ES-I3 (cell line): ENCODE measurements around the gene KCNJ5.

Experiments used
- H3K36me3 ChIP-seq: 2 replicates; pipeline ENCODE4 v1.6.1; 2013; ENCODE audit warnings: mild to moderate bottlenecking, low read length, control low read depth, moderate library complexity; ENCODE audit not compliant: insufficient read depth
- H3K4me1 ChIP-seq: 2 replicates; pipeline ENCODE4 v1.6.1; 2013; ENCODE audit warnings: mild to moderate bottlenecking, control low read depth, low read length; ENCODE audit not compliant: insufficient read depth
- H3K9ac ChIP-seq: 2 replicates; pipeline ENCODE4 v1.6.1; 2013; ENCODE audit warnings: low read depth, mild to moderate bottlenecking, low read length, moderate library complexity
- H3K9me3 ChIP-seq: 2 replicates; pipeline ENCODE4 v1.6.1; 2013; ENCODE audit warnings: mild to moderate bottlenecking, low read length, moderate library complexity; ENCODE audit not compliant: control insufficient read depth, insufficient read depth

The KCNJ5 gene

DNA sequence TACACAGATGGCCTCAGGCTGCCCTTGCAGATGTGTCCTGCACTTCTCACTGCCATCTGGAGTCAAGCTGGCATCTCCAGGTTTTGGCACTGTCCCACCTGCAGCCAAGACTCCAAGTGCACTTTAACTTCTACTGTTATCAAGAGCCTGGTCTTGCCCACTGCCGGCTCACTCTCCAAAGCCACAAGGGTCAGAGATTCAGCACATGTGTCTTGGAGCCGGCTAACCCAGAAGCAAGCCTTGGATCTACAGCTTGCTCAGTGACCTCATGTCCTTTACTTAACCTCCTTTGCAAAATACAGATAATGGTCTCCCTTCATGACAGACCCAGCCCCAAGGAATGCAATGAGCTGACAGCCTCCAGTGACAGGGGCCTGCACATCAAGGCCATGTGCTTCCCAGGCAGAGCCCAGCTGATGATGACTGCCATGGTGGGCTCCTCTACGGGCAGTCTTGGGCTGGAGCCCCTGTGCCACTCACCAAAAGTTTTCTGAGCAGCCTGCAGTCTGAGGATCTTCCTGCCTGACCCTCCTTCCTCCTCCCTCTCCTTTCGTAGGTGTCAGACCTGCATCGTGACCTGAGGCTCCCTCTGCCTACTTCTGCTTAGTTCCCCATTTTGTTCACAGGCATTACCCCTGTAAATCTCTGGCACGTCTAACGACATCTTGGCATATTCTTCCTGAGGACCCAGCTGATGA is 42.5 kb downstream of the KCNJ5 start:
- Histone ChIP-seq H3K36me3 (no peaks in the 10 kb centered on the region), H3K9me3 (no peaks in the 10 kb centered on the region), H3K4me1 (0 out of 2 replicates have a peak, but pooled peaks cover 14% of the 10 kb centered on the region), H3K9ac (no peak overlapping the region)

DNA sequence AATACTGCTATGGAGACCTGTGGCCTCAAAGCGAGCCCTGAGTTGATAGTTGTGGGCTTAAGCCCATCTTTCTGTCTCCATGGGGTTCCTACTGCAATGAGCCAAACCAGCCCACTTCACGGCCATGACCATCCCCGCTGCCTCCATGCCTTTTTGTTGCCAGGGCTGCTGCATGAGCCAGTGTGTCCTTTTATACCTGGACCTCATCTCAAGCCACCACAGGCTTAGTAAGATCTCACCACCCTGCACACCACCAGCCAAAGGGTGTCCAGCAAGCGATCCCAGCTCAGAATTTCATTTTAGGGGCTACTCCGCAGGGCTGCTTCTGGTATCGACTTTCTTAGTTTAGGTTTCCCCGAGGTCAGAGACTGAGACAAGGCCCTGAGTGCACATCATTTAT is 43.2 kb downstream of the KCNJ5 start:
- no peaks in the 10 kb centered on the region for H3K9me3 ChIP-seq
- H3K4me1 ChIP-seq: 0 out of 2 replicates have a peak, but pooled peaks cover 14% of the 10 kb centered on the region
- H3K36me3 ChIP-seq: no peaks in the 10 kb centered on the region
- no peak overlapping the region for H3K9ac ChIP-seq

GRCh38 chr11:128934926-128935325 is 43.8 kb downstream of the KCNJ5 start:
- Histone ChIP-seq H3K9ac (no peak overlapping the region), H3K4me1 (0 out of 2 replicates have a peak, but pooled peaks cover 11% of the 10 kb centered on the region), H3K9me3 (no peaks in the 10 kb centered on the region), H3K36me3 (no peaks in the 10 kb centered on the region)

DNA sequence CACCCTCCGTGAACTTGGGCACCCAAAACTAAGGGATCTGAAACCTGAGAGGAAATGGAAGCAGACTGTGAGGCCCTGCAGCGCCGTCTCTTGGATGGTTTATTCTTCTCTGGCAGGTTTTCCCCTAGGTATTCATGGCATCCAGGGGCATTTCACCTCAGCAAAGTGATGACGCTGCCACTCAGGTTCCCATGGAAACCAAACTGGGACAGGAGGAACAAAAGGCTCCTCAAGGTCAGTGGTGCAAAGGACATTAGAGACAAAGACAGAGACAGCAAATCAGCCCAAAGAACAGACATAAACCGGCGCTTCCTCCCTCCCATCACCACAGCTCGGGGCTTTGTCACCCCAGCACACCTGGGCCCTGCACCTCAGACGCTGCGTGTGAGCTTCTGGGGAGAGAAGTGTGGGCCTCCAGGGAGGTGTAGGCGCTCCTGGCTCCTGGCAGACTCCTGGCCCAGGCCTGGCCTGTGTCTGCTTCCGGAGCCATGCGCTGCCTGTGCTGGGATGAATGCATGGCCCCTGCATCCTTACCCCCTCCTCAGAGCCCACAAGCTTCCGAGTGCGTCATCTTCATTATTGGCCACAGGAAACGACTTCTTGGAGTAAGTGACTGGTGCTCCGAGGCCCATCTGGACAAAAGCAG is 45.6 kb downstream of the KCNJ5 start:
- Histone ChIP-seq H3K4me1 (peaks cover 17% of the 10 kb centered on the region), H3K9me3 (no peaks in the 10 kb centered on the region), H3K36me3 (no peaks in the 10 kb centered on the region), H3K9ac (no peak overlapping the region)

DNA sequence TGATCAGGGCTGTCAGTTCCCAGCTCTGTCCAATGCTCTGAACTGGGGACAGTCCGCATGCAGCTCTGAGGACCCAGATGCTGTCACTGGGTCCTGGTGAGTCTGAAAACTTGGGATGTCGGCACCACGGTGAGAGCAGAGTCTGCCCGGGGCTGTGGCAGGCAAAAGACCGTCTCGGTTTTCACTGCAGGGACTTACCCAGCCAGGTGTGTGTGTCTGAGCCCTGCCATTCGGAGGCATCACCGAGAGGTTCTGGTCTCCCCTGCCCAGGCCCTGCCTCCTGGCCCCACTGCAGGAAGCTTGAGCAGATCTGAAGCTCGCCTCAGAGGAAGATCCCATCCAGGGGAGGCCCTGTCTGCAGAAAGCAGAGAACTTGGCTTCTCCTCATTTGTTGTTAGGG is 46.3 kb downstream of the KCNJ5 start:
- H3K36me3 ChIP-seq: no peaks in the 10 kb centered on the region
- no peaks in the 10 kb centered on the region for H3K9me3 ChIP-seq
- peaks cover 17% of the 10 kb centered on the region for H3K4me1 ChIP-seq
- no peak overlapping the region for H3K9ac ChIP-seq

DNA sequence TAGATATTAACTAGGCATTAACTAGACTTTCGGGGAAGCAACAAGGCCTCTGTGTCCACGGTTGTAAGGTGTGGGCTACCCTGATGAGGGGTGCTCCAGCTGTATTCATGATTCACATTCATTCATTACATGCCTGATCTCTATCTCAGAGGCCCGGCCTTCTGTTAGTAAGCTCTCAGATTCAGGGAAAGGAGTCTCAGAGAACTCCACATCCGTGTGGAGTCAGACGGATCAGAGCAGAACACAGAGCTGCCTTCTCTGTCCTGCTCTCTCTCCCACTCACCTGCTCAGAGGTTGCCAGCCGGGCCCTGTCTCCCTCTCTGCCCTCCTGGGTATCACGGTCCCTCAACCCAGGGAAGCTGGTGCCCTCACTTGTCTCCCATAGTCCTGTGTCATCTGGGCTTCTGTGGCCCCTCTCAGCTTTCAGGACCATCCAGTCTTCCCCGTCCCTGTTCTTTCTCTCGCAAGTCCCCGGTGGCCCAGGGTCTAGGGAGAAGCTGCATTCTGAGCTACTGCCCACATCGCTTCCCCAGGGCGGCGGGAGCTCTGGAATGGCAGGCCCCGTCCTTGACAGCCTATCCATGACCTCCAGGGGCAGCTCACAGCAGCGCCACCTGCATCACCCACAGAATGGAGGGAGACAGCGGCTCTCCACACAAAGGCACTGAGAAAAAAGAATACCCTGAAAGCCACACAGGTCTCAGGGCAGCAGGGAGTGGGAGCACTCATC is 47.2 kb downstream of the KCNJ5 start:
- no peaks in the 10 kb centered on the region for H3K36me3 ChIP-seq
- H3K4me1 ChIP-seq: peaks cover 17% of the 10 kb centered on the region
- no peaks in the 10 kb centered on the region for H3K9me3 ChIP-seq
- H3K9ac ChIP-seq: no peak overlapping the region

DNA sequence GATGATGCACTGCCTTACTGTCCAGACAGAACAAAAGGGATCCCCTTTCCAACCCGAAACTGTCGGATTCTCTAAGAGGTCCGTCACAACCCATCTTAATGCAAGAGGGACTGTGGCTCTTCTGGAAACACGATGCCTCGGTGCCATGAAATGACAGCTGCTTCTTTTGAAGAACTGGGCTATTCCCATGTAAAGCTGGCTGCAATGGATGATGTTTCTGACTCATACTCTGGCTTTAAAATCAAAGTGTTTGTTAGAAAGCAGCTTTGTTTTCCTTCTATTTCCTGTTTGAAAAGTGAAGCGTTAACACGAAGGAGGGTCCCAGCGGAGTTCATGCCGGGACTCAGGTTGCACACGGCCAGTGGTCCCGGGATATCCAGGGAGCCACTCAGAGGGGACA is 48.4 kb downstream of the KCNJ5 start:
- no peak overlapping the region for H3K9ac ChIP-seq
- H3K4me1 ChIP-seq: peaks cover 17% of the 10 kb centered on the region
- no peaks in the 10 kb centered on the region for H3K9me3 ChIP-seq
- H3K36me3 ChIP-seq: no peaks in the 10 kb centered on the region

GRCh38 chr11:128940156-128940555 is 49.0 kb downstream of the KCNJ5 start:
- Histone ChIP-seq H3K36me3 (no peaks in the 10 kb centered on the region), H3K4me1 (peaks cover 17% of the 10 kb centered on the region), H3K9ac (no peak overlapping the region), H3K9me3 (no peaks in the 10 kb centered on the region)

GRCh38 chr11:128940603-128941002 is 49.4 kb downstream of the KCNJ5 start:
- Histone ChIP-seq H3K9ac (no peak overlapping the region), H3K4me1 (peaks cover 17% of the 10 kb centered on the region), H3K9me3 (no peaks in the 10 kb centered on the region), H3K36me3 (no peaks in the 10 kb centered on the region)

DNA sequence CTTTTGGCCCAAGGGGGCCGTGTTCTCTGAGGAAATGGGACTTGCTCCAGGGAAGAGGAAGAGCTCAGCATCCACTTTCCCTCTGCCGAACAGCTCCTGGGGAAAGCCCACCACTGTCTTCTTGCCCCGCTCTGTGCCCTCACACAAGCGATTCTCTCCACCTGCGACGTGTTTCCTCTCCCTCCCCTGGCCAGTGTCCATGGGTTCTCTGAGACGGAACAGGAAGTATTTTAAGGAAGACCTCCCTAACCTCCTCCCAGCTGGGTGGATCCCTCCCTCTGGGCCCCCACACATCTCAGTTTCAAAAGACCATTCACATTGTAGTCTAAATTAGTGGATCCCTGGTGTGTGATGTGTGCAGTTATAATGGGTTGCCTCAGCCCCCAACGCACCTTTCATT is 50.0 kb downstream of the KCNJ5 start:
- no peaks in the 10 kb centered on the region for H3K9me3 ChIP-seq
- H3K36me3 ChIP-seq: no peaks in the 10 kb centered on the region
- H3K9ac ChIP-seq: no peak overlapping the region
- peaks cover 17% of the 10 kb centered on the region for H3K4me1 ChIP-seq

DNA sequence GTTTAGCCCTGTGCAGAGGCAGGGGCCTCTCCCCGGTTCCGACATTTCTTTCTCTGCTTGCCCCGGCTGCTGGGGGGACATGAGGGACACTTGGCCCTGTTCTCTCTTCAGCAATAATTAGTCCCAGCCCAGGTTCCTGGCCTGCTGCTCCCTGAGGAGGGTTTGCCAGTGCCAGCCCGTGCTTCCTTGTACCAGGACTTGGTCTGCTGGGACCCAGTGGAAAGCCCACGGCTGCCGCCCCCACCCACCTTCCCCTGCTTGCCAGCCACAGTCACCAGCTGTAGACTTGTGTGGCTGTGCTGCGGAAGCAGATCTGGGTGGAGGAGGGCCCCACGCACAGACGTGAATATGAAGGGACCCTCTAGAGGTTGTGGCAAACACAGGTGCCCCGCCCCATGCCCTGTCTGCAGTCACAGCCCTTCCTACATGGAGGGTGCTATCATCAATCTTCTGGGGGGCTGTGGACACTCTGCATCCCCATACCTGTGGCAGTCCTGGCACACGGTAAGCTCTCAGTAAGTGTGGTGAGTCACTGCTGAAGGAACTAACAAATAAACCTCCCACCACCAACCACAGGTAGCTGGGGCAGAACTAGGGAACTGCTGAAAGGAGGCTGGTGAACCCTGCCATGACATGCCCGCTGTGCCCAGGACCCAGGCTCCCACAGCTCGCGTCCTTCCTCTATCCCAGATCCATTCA is 50.6 kb downstream of the KCNJ5 start:
- H3K36me3 ChIP-seq: no peaks in the 10 kb centered on the region
- no peak overlapping the region for H3K9ac ChIP-seq
- H3K4me1 ChIP-seq: peaks cover 17% of the 10 kb centered on the region
- H3K9me3 ChIP-seq: no peaks in the 10 kb centered on the region

DNA sequence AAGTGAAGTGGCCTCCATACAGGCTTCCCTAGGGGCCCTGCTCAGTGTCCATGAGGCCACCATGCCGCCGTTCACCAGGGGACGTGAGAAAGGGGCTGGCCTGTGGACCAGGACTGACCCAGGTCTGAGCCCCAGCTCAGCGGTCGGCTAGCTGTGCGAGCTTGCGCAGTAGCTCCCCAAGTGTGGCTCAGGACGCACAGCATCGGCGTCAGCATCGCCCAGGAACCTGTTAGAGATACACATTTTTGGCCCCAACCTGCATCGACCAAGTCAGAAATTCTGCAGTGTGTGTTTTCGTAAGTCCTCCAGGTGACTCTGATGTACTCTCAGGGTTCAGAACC is 51.1 kb downstream of the KCNJ5 start:
- H3K9ac ChIP-seq: no peak overlapping the region
- H3K4me1 ChIP-seq: peaks cover 11% of the 10 kb centered on the region
- no peaks in the 10 kb centered on the region for H3K36me3 ChIP-seq
- no peaks in the 10 kb centered on the region for H3K9me3 ChIP-seq

DNA sequence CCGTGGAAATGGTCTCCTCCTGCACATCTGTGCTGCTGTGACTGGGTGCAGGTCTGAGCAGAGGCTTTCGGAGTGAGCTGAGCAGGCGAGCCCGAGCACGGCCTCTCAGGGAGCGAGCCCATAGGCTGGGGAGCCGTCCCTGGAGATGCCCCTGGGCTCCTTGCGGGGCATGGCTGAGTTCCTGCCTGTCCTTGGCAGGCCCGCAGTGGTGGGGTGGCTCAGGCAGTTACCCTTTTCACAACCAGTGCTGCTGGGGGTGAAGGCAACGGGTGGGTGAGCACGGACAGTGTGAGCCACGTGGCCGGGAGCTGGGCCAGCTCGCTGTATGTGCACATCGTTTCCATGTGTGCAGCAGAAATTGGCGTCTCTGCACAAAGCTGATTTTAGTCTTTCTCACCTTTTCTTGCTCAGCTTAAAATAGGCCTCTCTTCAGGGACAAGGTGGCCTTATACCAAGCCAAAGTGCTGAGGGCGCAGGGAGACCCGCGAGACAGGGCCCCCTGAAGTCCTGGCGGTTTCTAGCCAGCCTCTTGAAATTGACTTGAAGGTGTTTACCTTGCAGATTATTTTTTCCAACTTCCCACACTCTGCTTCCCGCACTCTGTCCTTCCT is 51.8 kb downstream of the KCNJ5 start, which contains the start of gene TP53AIP1:
TP53AIP1 (minus strand) TSS at position 55 of the 611 bp plus-strand sequence. CDS start 5,053 bp downstream, outside the sequence.
- Histone ChIP-seq H3K9ac (no peak within 1 kb of the TSS), H3K4me1 (peaks cover 8% of the 10 kb centered on the region), H3K36me3 (no peaks in the 10 kb centered on the region), H3K9me3 (no peaks in the 10 kb centered on the region)

DNA sequence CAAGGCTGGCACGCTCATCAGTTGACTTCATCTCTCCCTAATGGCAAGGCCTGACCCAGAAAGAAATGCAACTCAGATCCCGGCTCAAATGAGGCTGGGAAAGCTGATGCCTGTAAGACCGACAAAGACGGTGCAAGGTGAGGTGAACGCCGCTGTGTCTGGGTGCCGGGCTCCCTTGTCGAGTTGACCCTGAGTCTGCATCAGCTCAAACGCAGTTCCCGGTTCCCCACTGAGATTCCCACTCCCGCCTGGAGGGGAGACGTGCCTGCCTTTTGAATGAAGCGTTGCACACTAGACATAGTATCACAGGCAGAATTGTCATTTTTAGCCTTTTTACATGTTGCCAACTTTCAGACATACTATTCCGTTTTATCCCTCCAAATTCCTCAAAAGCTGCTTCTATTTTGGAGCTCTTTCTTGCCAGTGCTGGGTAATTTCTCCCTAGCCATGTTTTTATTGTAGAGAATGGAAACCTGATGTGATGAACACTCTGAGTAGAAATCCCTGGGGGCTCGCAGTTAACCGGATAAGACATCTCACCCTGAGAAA is 52.3 kb downstream of the KCNJ5 start:
- Histone ChIP-seq H3K4me1 (peaks cover 8% of the 10 kb centered on the region), H3K36me3 (no peaks in the 10 kb centered on the region)

More for the DNA sequence above, 52.3 kb downstream of the KCNJ5 start:
- Histone ChIP-seq H3K9ac (no peak overlapping the region), H3K9me3 (no peaks in the 10 kb centered on the region)
